ENCODE data around the gene NOP56.

Gene NOP56

GRCh38 chr20:2663364-2663886 is 11.0 kb downstream of the NOP56 start:
- DNase-seq: no peak
- no peaks in the 10 kb centered on the region for H3K9me3 ChIP-seq (ENCODE audit: control extremely low read depth in 1 of 5, control insufficient read depth in 4 of 5, insufficient read depth in 2 of 5, low read depth in 1 of 5, low read length in 4 of 5)
- 6% methylated on average over 11 of the region's 13 CpGs for WGBS (ENCODE audit: insufficient coverage)
- peak overlapping the region; percentile 84 to 99 (median 95) for H3K4me3 ChIP-seq (ENCODE audit: control insufficient read depth in 1 of 7, extremely low read depth in 1 of 7, insufficient read depth in 4 of 7, low read depth in 2 of 7, low read length in 6 of 7)
- ChIA-PET CTCF (interaction anchor here (1.3 to 2.3 kb wide), 2 partner anchors 10 to 24 kb away, joined by 3 to 10 read pairs; partner anchors contain the start of gene NOP56), POLR2A (interaction anchor here (0.5 to 2.5 kb wide), 4 partner anchors 8 to 30 kb away, joined by 3 to 23 read pairs (median 4); partner anchors contain the start of gene NOP56)
- peak overlapping the region; percentile 90 to 96 for H3K27ac ChIP-seq (ENCODE audit: insufficient read depth in 1 of 2, low read depth in 1 of 2, low read length in 2 of 2, poor library complexity in 1 of 2, severe bottlenecking in 2 of 2)
- peaks cover 6 to 39% (median 27%) of the 10 kb centered on the region in 4 experiments for H3K36me3 ChIP-seq (ENCODE audit: control insufficient read depth in 4 of 4, insufficient read depth in 4 of 4, low read length in 3 of 4)
- peaks cover 0 to 17% (median 13%) of the 10 kb centered on the region in 4 experiments for H3K4me1 ChIP-seq (ENCODE audit: control extremely low read depth in 1 of 4, control insufficient read depth in 4 of 4, insufficient read depth in 4 of 4, low read length in 3 of 4)
- peaks cover 0 to 3% (median 0%) of the 10 kb centered on the region in 5 experiments for H3K27me3 ChIP-seq (replicated peaks in 2 of 5; ENCODE audit: control insufficient read depth in 4 of 5, insufficient read depth in 5 of 5, low read length in 4 of 5)

DNA sequence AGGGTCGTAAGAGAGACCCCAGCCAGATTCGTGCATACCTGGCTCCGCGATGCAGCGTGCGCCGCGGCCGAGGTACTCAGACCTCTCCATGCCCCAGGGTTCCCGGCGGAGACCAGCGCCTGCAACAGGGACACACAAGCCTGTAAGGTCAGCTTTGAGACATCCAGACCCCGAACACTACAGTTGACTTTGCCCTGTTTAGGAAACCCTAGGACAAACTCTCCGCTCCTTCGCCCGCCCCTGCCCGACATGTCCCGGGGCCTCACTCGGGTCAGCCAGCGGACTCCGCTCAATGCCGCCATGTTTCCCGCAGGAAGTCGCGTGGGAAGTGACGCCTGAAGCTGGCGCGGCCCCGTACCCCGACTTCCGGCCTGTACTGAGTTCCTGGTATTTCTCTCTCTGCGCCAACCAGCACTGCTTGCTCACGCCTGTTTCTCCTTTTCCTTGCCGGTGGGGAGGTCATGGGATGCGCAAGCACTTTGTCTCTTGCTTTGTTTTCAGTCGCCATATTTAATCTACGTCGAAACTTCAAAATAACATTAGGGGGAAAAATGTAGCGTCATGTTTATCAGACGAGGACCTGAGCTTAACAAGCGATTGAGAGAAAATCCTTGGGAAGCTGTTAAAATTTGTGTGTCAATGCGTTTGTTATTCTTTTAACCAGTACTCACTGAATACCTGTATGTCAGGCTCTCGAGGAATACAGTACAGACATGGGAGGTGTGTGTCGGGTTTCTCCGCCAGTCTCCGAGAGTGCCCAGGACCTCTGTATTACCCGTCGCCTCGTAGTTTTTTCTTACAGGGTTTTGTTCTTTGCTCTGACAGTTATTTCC is 11.7 kb downstream of the NOP56 start, which contains the start of gene IDH3B:
IDH3B (minus strand) TSS at position 330 of the 833 bp plus-strand sequence; CDS start at position 302, 28 bp downstream.
- H3K27me3 ChIP-seq (replicated peaks in 2 of 5; ENCODE audit: control insufficient read depth in 4 of 5, insufficient read depth in 5 of 5, low read length in 4 of 5): peaks cover 0 to 3% (median 0%) of the 10 kb centered on the region in 5 experiments
- peak within 1 kb of the TSS; percentile 90 to 96 for H3K27ac ChIP-seq (ENCODE audit: insufficient read depth in 1 of 2, low read depth in 1 of 2, low read length in 2 of 2, poor library complexity in 1 of 2, severe bottlenecking in 2 of 2)
- DNase-seq: peak; percentile 96 to 98 (median 97)
- 10% methylated on average over 44 of the region's 49 CpGs for WGBS (ENCODE audit: insufficient coverage)
- peaks cover 6 to 32% (median 23%) of the 10 kb centered on the region in 4 experiments for H3K36me3 ChIP-seq (ENCODE audit: control insufficient read depth in 4 of 4, insufficient read depth in 4 of 4, low read length in 3 of 4)
- POLR2A ChIA-PET: interaction anchor here (0.5 to 2.5 kb wide), 3 partner anchors 9 to 12 kb away, joined by 3 to 23 read pairs (median 4); partner anchors contain the start of gene NOP56
- no peaks in the 10 kb centered on the region for H3K9me3 ChIP-seq (ENCODE audit: control extremely low read depth in 1 of 5, control insufficient read depth in 4 of 5, insufficient read depth in 2 of 5, low read depth in 1 of 5, low read length in 4 of 5)
- H3K4me3 ChIP-seq (ENCODE audit: control insufficient read depth in 1 of 7, extremely low read depth in 1 of 7, insufficient read depth in 4 of 7, low read depth in 2 of 7, low read length in 6 of 7): peak within 1 kb of the TSS; percentile 84 to 99 (median 95)
- CTCF ChIA-PET: interaction anchor here (0.9 to 2.3 kb wide), 4 partner anchors 11 to 50 kb away, joined by 3 to 10 read pairs (median 4); partner anchors contain the start of gene NOP56
- peaks cover 0 to 17% (median 13%) of the 10 kb centered on the region in 4 experiments for H3K4me1 ChIP-seq (ENCODE audit: control extremely low read depth in 1 of 4, control insufficient read depth in 4 of 4, insufficient read depth in 4 of 4, low read length in 3 of 4)

DNA sequence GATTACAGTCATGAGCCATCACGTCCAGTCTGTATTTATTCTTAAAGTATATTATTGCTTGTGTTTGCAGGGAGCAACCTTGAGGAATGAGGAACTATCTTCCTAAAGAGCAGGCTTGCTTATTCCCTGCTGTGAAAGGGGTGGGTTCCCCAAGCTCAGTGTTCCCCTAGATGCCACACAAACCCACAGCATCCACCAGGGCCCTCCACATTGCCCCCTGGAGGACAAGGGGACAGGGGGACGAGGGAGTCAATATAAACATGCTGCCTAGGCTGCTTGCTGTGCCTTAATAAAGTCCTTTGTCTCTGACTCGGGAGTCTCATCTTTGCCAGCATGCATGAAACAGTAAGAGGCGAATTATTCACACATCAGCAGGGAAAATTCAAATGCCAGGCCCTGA is 19.5 kb downstream of the NOP56 start:
- ChIA-PET POLR2A (no interaction called here), CTCF (interaction anchor here (1.7 to 7.0 kb wide), 2 partner anchors 15 to 27 kb away, joined by 5 to 56 read pairs; no protein-coding TSS in a partner anchor)
- Histone ChIP-seq H3K9me3 (ENCODE audit: control extremely low read depth in 1 of 5, control insufficient read depth in 4 of 5, insufficient read depth in 2 of 5, low read depth in 1 of 5, low read length in 4 of 5) (peaks cover 0 to 2% (median 0%) of the 10 kb centered on the region in 5 experiments), H3K4me1 (ENCODE audit: control extremely low read depth in 1 of 4, control insufficient read depth in 4 of 4, insufficient read depth in 4 of 4, low read length in 3 of 4) (no peaks in the 10 kb centered on the region), H3K27ac (ENCODE audit: insufficient read depth in 1 of 2, low read depth in 1 of 2, low read length in 2 of 2, poor library complexity in 1 of 2, severe bottlenecking in 2 of 2) (no peak overlapping the region), H3K27me3 (replicated peaks in 2 of 5; ENCODE audit: control insufficient read depth in 4 of 5, insufficient read depth in 5 of 5, low read length in 4 of 5) (peaks cover 0 to 3% (median 0%) of the 10 kb centered on the region in 5 experiments), H3K36me3 (ENCODE audit: control insufficient read depth in 4 of 4, insufficient read depth in 4 of 4, low read length in 3 of 4) (no peaks in the 10 kb centered on the region), H3K4me3 (ENCODE audit: control insufficient read depth in 1 of 7, extremely low read depth in 1 of 7, insufficient read depth in 4 of 7, low read depth in 2 of 7, low read length in 6 of 7) (no peak overlapping the region)
- peak in 2 of 3 donors; percentile 53 to 54 for DNase-seq
- 32% methylated on average over 3 of the region's 4 CpGs for WGBS (ENCODE audit: insufficient coverage)

- Histone ChIP-seq H3K27ac (ENCODE audit: insufficient read depth in 1 of 2, low read depth in 1 of 2, low read length in 2 of 2, poor library complexity in 1 of 2, severe bottlenecking in 2 of 2) (no peak overlapping the region), H3K27me3 (replicated peaks in 2 of 5; ENCODE audit: control insufficient read depth in 4 of 5, insufficient read depth in 5 of 5, low read length in 4 of 5) (peaks cover 0 to 3% (median 0%) of the 10 kb centered on the region in 5 experiments), H3K4me1 (ENCODE audit: control extremely low read depth in 1 of 4, control insufficient read depth in 4 of 4, insufficient read depth in 4 of 4, low read length in 3 of 4) (no peaks in the 10 kb centered on the region), H3K4me3 (ENCODE audit: control insufficient read depth in 1 of 7, extremely low read depth in 1 of 7, insufficient read depth in 4 of 7, low read depth in 2 of 7, low read length in 6 of 7) (no peak overlapping the region), H3K36me3 (ENCODE audit: control insufficient read depth in 4 of 4, insufficient read depth in 4 of 4, low read length in 3 of 4) (no peaks in the 10 kb centered on the region), H3K9me3 (ENCODE audit: control extremely low read depth in 1 of 5, control insufficient read depth in 4 of 5, insufficient read depth in 2 of 5, low read depth in 1 of 5, low read length in 4 of 5) (peaks cover 0 to 2% (median 0%) of the 10 kb centered on the region in 5 experiments)
- CTCF ChIA-PET: interaction anchor here (0.6 to 7.0 kb wide), 4 partner anchors 15 to 82 kb away, joined by 3 to 56 read pairs (median 6); no protein-coding TSS in a partner anchor
- POLR2A ChIA-PET: interaction anchor here (0.5 kb wide), 1 partner anchor 9 kb away, joined by 4 read pairs; the partner anchor contains the start of gene IDH3B
- DNase-seq: no peak
- 90% methylated on average over 3 of the region's 3 CpGs for WGBS (ENCODE audit: insufficient coverage)
Measured at GRCh38 chr20:2672446-2672845, 20.0 kb downstream of the NOP56 start.

GRCh38 chr20:2673453-2673852 is 21.0 kb downstream of the NOP56 start:
- peaks cover 0 to 2% (median 0%) of the 10 kb centered on the region in 5 experiments for H3K9me3 ChIP-seq (ENCODE audit: control extremely low read depth in 1 of 5, control insufficient read depth in 4 of 5, insufficient read depth in 2 of 5, low read depth in 1 of 5, low read length in 4 of 5)
- ChIA-PET CTCF (interaction anchor here (1.0 to 7.0 kb wide), 5 partner anchors 8 to 119 kb away, joined by 3 to 56 read pairs (median 3); no protein-coding TSS in a partner anchor), POLR2A (interaction anchor here (0.6 kb wide), 1 partner anchor 148 kb away, joined by 3 read pairs; no protein-coding TSS in a partner anchor)
- H3K4me1 ChIP-seq (ENCODE audit: control extremely low read depth in 1 of 4, control insufficient read depth in 4 of 4, insufficient read depth in 4 of 4, low read length in 3 of 4): no peaks in the 10 kb centered on the region
- H3K27ac ChIP-seq (ENCODE audit: insufficient read depth in 1 of 2, low read depth in 1 of 2, low read length in 2 of 2, poor library complexity in 1 of 2, severe bottlenecking in 2 of 2): no peak overlapping the region
- WGBS (ENCODE audit: insufficient coverage): 96% methylated on average over 3 of the region's 4 CpGs
- H3K4me3 ChIP-seq (ENCODE audit: control insufficient read depth in 1 of 7, extremely low read depth in 1 of 7, insufficient read depth in 4 of 7, low read depth in 2 of 7, low read length in 6 of 7): no peak overlapping the region
- H3K27me3 ChIP-seq (replicated peaks in 2 of 5; ENCODE audit: control insufficient read depth in 4 of 5, insufficient read depth in 5 of 5, low read length in 4 of 5): peaks cover 0 to 2% (median 0%) of the 10 kb centered on the region in 5 experiments
- no peaks in the 10 kb centered on the region for H3K36me3 ChIP-seq (ENCODE audit: control insufficient read depth in 4 of 4, insufficient read depth in 4 of 4, low read length in 3 of 4)
- no peak for DNase-seq

- ChIA-PET POLR2A (no interaction called here), CTCF (no interaction called here)
- Histone ChIP-seq H3K4me1 (ENCODE audit: control extremely low read depth in 1 of 4, control insufficient read depth in 4 of 4, insufficient read depth in 4 of 4, low read length in 3 of 4) (peaks cover 2 to 12% (median 6%) of the 10 kb centered on the region in 4 experiments), H3K36me3 (ENCODE audit: control insufficient read depth in 4 of 4, insufficient read depth in 4 of 4, low read length in 3 of 4) (no peaks in the 10 kb centered on the region), H3K27ac (ENCODE audit: insufficient read depth in 1 of 2, low read depth in 1 of 2, low read length in 2 of 2, poor library complexity in 1 of 2, severe bottlenecking in 2 of 2) (no peak overlapping the region), H3K27me3 (replicated peaks in 2 of 5; ENCODE audit: control insufficient read depth in 4 of 5, insufficient read depth in 5 of 5, low read length in 4 of 5) (no peaks in the 10 kb centered on the region), H3K4me3 (ENCODE audit: control insufficient read depth in 1 of 7, extremely low read depth in 1 of 7, insufficient read depth in 4 of 7, low read depth in 2 of 7, low read length in 6 of 7) (no peak overlapping the region), H3K9me3 (ENCODE audit: control extremely low read depth in 1 of 5, control insufficient read depth in 4 of 5, insufficient read depth in 2 of 5, low read depth in 1 of 5, low read length in 4 of 5) (no peaks in the 10 kb centered on the region)
- WGBS (ENCODE audit: insufficient coverage): 86% methylated on average over 1 of the region's 4 CpGs
- DNase-seq: peak in 2 of 3 donors; percentile 49 to 57
Measured at GRCh38 chr20:2680046-2680445, 27.6 kb downstream of the NOP56 start.

Data from common myeloid progenitor, CD34-positive (primary cell).